Glutamatergic neuron (in vitro differentiated cells): ENCODE data around the gene TSEN54. TPM values are rescaled to one million over a fixed set of nuclear protein-coding genes. Genes with fewer than 3 reads are reported as not detected.

ENCODE experiments used
- DNase-seq: peaks from one replicate; pipeline ENCODE4 v3.0.0; 2022
- H3K27ac Mint-ChIP-seq: one replicate; pipeline ENCODE4 v1.8.0; 2020; ENCODE audit warnings: mild to moderate bottlenecking, mixed read lengths, inconsistent platforms; ENCODE audit not compliant: unreplicated experiment
- H3K27me3 Mint-ChIP-seq: one replicate; pipeline ENCODE4 v1.8.0; 2020; ENCODE audit warnings: mild to moderate bottlenecking, moderate library complexity, mixed read lengths, inconsistent platforms; ENCODE audit not compliant: unreplicated experiment
- H3K36me3 Mint-ChIP-seq: one replicate; pipeline ENCODE4 v1.8.0; 2020; ENCODE audit warnings: mild to moderate bottlenecking, mixed read lengths, inconsistent platforms; ENCODE audit not compliant: unreplicated experiment
- H3K4me1 Mint-ChIP-seq: one replicate; pipeline ENCODE4 v1.8.0; 2020; ENCODE audit warnings: mild to moderate bottlenecking, low read depth, mixed read lengths, inconsistent platforms; ENCODE audit not compliant: unreplicated experiment
- H3K4me3 Mint-ChIP-seq: one replicate; pipeline ENCODE4 v1.8.0; 2020; ENCODE audit warnings: mild to moderate bottlenecking, mixed read lengths, inconsistent platforms; ENCODE audit not compliant: unreplicated experiment
- H3K9me3 Mint-ChIP-seq: one replicate; pipeline ENCODE4 v1.8.0; 2020; ENCODE audit warnings: mild to moderate bottlenecking, moderate library complexity, mixed read lengths, inconsistent platforms; ENCODE audit not compliant: unreplicated experiment
- total RNA-seq: library from RNA; stranded (reverse); fragmentation: NEBNext Ultra II Directional; extraction: Animal tissue kit (Norgen Biotek cat#: 25700); gene quantifications from one replicate; pipeline ENCODE4 v1.2.1, GENCODE V29; 2021; ENCODE audit not compliant: unreplicated experiment
- TF ChIP-seq, protein P1 (sequence below): fragments of 200-600 bp; sonication (generic); IDR thresholded peaks from one replicate; pipeline ENCODE4 v1.5.0; 2021; ENCODE audit not compliant: partially characterized antibody, unreplicated experiment

The TSEN54 gene
- total RNA-seq, 1 donor from 2014 or later = 26.6 TPM

DNA sequence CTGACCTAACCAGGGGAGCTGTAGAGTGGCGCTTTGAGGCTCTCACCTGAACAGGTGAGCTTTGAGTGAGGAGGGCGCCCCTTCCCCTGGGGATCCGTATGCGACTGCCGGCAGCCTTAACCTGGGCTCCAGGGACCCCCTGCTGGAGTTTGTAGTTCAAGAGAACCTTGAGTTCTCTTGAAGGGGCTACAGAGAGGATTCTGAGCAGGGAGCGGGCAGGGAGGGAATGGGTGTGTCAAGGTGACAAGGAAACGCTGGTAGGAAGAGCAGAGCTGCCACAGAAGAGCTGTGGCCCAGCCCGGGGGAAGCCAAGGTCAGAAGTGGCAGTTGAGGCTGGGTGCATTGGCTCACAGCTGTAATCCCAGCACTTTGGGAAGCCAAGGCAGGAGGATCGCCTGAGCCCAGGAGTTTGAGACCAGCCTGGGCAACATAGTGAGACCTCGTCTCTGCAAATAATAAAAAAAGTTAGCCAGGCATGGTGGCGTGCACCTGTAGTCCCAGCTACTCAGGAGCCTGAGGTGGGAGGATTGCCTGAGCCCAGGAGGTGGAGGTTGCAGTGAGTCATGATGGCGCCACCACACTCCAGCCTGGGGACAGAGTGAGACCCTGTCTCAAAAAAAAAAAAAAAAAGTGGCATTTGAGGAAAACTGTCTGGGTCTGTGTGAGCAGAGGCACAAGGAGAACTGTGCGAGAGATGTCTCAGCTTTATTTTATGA is 10.4 kb downstream of the TSEN54 start:
- H3K27ac Mint-ChIP-seq = no peak overlapping the region
- DNase-seq = no peak
- TF ChIP-seq, protein P1, sequence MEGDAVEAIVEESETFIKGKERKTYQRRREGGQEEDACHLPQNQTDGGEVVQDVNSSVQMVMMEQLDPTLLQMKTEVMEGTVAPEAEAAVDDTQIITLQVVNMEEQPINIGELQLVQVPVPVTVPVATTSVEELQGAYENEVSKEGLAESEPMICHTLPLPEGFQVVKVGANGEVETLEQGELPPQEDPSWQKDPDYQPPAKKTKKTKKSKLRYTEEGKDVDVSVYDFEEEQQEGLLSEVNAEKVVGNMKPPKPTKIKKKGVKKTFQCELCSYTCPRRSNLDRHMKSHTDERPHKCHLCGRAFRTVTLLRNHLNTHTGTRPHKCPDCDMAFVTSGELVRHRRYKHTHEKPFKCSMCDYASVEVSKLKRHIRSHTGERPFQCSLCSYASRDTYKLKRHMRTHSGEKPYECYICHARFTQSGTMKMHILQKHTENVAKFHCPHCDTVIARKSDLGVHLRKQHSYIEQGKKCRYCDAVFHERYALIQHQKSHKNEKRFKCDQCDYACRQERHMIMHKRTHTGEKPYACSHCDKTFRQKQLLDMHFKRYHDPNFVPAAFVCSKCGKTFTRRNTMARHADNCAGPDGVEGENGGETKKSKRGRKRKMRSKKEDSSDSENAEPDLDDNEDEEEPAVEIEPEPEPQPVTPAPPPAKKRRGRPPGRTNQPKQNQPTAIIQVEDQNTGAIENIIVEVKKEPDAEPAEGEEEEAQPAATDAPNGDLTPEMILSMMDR = no peak

GRCh38 chr17:75530837-75531720 is 14.8 kb downstream of the TSEN54 start:
- Mint-ChIP-seq H3K36me3 (no peaks in the 10 kb centered on the region), H3K4me3 (no peak overlapping the region), H3K27me3 (no peaks in the 10 kb centered on the region), H3K4me1 (peaks cover 4% of the 10 kb centered on the region), H3K9me3 (peaks cover 2% of the 10 kb centered on the region), H3K27ac (no peak overlapping the region)
- TF ChIP-seq, protein P1 = no peak
- no peak for DNase-seq

More for the DNA sequence above, 10.4 kb downstream of the TSEN54 start:
- no peaks in the 10 kb centered on the region for H3K4me1 Mint-ChIP-seq
- peaks cover 3% of the 10 kb centered on the region for H3K27me3 Mint-ChIP-seq
- H3K9me3 Mint-ChIP-seq = no peaks in the 10 kb centered on the region
- no peaks in the 10 kb centered on the region for H3K36me3 Mint-ChIP-seq
- peak overlapping the region; percentile 63 for H3K4me3 Mint-ChIP-seq

- DNase-seq = no peak
- H3K4me3 Mint-ChIP-seq = no peak overlapping the region
- TF ChIP-seq, protein P1 = no peak
Measured at GRCh38 chr17:75531721-75532072, 15.4 kb downstream of the TSEN54 start.

DNA sequence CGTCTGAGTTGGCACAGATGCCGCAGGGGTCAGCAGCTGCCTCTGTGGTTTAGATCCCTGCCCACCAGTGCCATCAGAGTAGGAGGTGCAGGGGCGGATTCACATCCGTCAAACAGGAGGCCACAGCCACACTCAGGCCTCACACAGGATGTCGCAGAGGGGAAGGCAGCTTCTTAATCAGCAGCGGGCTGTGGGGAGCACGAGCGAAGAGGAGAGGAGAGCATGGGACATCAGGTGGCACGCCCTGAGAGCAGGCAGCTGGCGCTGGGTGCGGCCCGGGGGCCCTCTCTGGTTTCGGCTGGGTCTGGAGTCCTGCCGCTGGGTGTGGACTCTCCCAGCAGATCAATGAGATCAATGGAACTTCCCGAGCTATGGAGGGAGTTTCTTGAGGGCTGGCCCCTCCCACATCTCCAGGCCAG is 18.8 kb downstream of the TSEN54 start:
- Mint-ChIP-seq H3K9me3 (peaks cover 4% of the 10 kb centered on the region), H3K4me1 (peaks cover 4% of the 10 kb centered on the region), H3K27me3 (no peaks in the 10 kb centered on the region), H3K4me3 (peak overlapping the region; percentile 28), H3K36me3 (no peaks in the 10 kb centered on the region), H3K27ac (peak overlapping the region; percentile 74)
- peak; percentile 56 for DNase-seq
- TF ChIP-seq, protein P1 = no peak

More at GRCh38 chr17:75531721-75532072, 15.4 kb downstream of the TSEN54 start:
- Mint-ChIP-seq H3K27ac (no peak overlapping the region), H3K27me3 (no peaks in the 10 kb centered on the region), H3K36me3 (no peaks in the 10 kb centered on the region), H3K9me3 (peaks cover 2% of the 10 kb centered on the region), H3K4me1 (peaks cover 4% of the 10 kb centered on the region)

DNA sequence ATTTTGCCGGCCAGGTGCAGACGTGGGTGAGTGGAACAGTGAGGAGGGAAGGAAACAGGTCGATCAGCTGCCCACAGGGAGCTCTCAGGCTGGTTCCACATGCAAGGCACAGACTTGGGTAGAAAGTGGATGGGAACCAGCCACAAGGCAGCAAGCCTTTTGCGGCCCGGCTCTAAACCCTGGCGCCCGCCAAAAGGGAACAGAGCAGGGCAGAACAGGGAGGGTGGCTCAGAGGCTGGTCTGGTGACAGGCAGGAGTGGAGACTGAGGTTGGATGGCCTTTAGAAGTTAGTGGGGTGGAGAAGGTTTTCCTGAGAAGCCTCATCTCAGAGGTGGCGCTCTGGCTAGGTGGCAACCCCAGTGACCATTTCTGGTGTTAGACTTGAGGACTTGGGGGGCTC is 19.5 kb downstream of the TSEN54 start:
- Mint-ChIP-seq H3K27me3 (no peaks in the 10 kb centered on the region), H3K9me3 (peaks cover 4% of the 10 kb centered on the region), H3K4me3 (no peak overlapping the region), H3K27ac (no peak overlapping the region), H3K4me1 (peaks cover 4% of the 10 kb centered on the region), H3K36me3 (no peaks in the 10 kb centered on the region)
- no peak for DNase-seq
- TF ChIP-seq, protein P1 = no peak
